Measurements from ENCODE around the gene DAPK2.

DNA sequence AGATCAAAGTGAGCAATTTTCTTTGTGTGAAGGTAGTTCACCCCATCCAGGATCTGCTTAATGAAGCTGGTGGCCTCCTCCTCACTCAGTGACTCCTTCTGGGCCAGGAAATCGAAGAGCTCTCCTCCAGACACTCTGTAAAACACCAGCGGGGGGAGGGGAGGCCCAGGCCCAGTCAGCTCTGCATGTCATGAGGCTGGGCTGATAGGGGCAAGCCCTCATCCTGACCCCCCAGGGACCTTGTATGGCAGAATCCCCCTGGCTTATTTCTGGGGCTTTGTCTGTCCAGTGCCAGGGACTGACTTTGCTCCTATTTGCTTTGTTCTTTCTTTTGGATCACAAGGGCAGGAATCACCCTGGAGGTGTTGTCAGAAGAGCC lies 74.9 kb downstream of the DAPK2 start:
- no peak for TF ChIP-seq POLR2A (IDR thresholded peaks at IDR 0.05; ENCODE audit: low read depth, low read length)
- TF ChIP-seq TAF1 (IDR thresholded peaks at IDR 0.05; ENCODE audit: low read depth, low read length): no peak
- TF ChIP-seq SPI1 (IDR thresholded peaks at IDR 0.05; ENCODE audit: low read depth, low read length): no peak
- TF ChIP-seq POLR2AphosphoS5 (IDR thresholded peaks at IDR 0.05; ENCODE audit: low read depth, low read length): no peak
